GM19372 (cell line): ENCODE data around the gene AGMO.

ENCODE experiments used
- ATAC-seq: cut with Tn5 transposase; IDR thresholded peaks from one replicate; pipeline ENCODE4 v1.9.1; 2021; ENCODE audit warnings: mild to moderate bottlenecking, low read depth, moderate library complexity; ENCODE audit not compliant: unreplicated experiment

The AGMO gene

DNA sequence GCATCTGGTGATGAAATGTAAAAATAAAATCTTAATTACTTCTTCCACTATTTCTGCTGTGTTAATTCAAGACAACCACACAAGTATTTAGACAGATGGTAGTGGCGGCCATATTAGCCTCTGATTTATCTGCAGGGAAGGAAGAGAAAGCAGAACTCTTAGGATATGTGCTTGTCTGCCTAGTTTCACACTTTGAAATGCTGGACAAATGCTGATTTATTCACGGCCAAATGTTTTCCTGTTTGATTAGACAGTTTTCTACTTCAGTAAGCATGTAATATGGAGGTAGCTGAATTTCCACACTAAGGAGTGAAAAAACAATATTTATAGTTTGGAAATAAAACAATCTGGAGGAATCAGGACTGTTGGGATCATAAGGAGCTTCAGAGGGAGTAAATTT, 158.1 kb downstream of the AGMO start:
- ATAC-seq: no peak

DNA sequence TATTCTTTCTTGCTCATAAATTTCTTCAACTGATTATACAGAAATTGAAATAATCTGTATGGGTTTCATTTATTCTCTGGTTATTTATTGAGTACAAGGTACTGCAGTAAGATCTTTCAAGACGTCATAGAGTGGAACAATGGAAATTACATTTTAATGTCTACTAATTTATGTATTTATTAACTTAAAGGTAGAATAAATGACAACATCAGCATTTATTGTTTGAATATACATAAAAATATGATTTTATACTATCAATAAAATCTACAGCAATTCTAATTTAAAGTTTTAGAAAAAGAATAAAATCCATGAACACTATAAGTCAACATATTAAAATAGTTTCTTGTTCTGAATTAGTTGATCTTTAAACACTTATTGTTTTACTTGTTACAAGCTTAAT, 158.5 kb downstream of the AGMO start:
- no peak for ATAC-seq

- ATAC-seq: no peak
These were observed 159.2 kb downstream of the AGMO start for GRCh38 chr7:15402436-15403136.

DNA sequence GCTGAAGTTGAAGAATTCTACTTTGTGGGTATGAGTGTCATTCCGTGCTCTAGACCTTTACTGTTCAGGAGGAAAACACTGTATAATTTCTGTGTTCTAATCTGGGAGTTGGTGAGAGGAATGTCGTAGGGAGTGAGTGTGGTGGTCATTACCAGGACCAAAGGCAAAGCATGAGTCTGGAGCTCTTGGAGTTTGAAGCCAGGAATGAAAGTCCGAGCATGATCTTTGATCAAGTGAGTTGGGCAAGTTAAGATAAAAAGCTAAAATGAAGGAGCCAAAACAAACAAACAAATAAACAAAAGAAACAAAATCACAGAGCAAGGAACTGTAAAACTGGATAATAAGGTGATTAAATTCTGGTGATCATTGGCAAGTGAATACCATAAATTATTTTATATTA, 161.4 kb downstream of the AGMO start:
- ATAC-seq: no peak

DNA sequence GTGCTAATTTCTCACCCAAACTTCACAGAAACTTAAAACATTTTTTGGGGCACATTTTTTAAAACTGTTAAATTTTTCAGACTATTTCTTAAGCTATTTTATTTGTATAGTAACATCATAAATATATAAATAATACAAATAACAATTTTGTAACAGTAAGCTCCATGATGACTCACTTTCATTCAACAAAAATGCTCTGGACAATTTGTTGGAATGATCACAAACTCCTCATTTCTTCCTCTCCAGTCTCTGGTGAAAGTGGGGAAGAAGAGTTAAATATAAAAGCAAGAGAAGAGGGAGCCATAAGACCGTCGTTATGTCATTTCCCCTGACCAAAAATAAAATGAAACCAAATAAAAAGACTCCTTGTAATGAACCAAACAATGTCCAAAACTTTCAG, 162.4 kb downstream of the AGMO start:
- ATAC-seq: no peak

- no peak for ATAC-seq
These were observed 163.7 kb downstream of the AGMO start for GRCh38 chr7:15397922-15398760.

DNA sequence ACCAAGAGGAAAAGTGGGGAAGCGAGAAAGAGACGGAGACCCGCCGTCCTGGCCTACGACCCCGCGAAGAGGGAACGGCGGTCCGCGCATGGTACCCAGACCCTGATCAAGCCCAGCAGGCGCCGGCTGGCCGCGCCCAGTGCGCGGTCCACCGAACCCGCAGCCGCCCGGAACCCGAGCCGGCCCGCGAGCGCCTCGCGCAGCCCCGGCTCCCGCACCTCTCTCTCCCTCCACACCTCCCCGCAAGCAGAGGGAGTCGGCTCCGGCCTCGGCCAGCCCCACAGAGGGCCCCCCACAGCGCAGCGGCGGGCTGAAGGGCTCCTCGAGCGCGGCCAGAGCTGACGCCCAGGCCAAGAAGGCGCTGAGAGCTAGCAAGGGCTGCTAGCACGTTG, 164.7 kb downstream of the AGMO start:
- no peak for ATAC-seq

GRCh38 chr7:15396210-15397158, 165.3 kb downstream of the AGMO start:
- ATAC-seq: no peak

- no peak for ATAC-seq
These were observed 172.7 kb downstream of the AGMO start for GRCh38 chr7:15389073-15389472.

DNA sequence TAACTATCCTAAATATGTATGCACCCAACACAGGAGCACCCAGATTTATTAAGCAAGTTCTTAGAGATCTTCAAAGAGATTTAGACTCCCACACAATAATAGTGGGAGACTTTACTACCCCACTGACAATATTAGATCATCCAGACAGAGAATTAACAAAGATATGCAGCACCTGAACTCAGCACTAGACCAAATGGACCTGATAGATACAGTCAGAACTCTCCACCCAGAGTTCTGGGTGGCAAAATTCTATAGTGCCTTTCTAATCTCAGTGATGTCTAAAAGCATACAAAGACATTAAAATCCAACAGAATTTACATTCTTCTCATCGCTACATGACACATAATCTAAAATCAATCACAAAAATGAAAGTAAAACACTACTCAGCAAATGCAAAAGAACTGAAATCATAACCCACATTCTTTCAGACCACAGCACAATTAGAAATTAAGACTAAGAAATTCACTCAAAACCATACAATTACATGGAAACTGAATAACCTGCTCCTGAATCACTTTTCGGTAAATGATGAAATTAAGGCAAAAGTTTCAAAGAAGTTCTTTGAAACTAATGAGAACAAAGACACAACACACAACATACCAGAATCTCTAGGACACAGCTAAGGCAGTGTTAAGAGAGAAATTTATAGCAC, 183.2 kb downstream of the AGMO start:
- no peak for ATAC-seq

DNA sequence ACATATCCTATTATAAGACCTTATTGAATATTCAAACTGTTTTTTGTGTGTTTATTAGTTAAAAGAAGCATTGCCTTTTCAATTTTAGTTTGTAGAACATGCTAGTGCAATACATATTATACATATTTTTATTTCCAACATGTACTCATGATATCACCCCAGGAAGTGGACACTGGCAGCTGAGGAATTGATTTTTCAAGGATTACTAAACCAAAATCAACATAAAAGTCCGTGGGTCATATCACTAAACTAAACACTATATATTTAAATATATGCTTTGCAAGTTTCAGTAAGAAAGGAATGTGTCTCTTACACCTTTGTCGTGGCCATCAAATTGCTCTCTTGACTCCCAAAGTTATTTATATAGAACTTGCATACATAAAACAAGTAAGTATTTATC, 185.2 kb downstream of the AGMO start:
- no peak for ATAC-seq

DNA sequence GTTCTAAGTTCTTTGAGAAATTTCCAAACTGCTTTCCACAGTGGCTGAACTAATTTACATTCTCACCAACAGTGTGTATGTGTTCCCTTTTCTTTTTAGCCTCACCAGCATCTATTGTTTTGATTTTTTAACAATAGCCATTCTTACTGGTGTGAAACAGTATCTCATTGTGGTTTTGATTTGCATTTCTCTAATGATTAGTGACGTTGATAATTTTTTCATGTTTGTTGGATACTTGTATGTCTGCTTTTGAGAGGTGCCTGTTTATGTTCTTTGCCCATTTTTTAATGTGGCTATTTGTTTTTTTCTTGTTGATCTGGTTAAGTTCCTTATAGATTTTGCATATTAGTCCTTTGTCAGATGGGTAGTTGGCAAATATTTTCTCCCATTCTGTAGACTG, 191.4 kb downstream of the AGMO start:
- no peak for ATAC-seq

DNA sequence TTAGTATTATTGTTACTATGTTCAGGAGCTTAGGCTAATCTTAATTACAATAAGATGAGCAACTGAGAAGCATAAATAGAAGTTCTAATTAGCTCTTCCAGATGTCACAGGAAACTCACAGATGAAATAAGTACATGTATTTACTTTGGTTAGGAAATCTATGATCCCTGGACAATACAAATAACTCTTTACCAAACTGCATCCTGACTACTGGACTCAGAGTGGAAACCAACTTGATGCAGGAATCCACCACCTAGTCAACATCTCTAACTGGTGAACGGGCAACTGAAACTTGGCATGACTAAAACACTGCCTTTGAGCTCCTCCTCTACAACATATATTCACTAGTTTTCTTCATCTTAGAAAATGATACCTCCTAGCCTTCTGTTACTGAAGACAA, 193.2 kb downstream of the AGMO start:
- ATAC-seq: no peak

- ATAC-seq: no peak
These were observed 193.9 kb downstream of the AGMO start for GRCh38 chr7:15367897-15368296.

DNA sequence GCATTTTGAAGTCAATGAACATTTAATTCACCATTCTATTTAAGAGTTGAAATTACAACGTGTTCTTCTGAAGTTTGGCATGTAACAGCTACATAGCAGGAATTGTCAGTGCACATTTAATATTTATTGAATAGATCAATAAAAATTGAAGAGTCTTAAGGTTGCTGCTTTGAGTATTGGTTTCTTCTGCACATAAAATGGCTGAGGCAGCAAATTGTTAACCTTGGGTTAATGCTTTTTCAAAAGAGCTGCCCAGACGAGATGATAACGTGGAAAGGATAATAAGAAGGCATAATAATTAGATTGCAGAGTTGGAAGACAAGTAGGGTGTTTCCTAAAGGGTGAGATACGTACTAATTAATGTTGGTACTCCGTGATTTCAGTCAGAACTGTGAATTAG, 203.7 kb downstream of the AGMO start:
- ATAC-seq: no peak

- ATAC-seq: no peak
These were observed 209.2 kb downstream of the AGMO start for GRCh38 chr7:15352421-15353206.

GRCh38 chr7:15345216-15345615, 216.6 kb downstream of the AGMO start:
- no peak for ATAC-seq

GRCh38 chr7:15341817-15342216, 220.0 kb downstream of the AGMO start:
- ATAC-seq: no peak

GRCh38 chr7:15336146-15336545, 225.7 kb downstream of the AGMO start:
- no peak for ATAC-seq

DNA sequence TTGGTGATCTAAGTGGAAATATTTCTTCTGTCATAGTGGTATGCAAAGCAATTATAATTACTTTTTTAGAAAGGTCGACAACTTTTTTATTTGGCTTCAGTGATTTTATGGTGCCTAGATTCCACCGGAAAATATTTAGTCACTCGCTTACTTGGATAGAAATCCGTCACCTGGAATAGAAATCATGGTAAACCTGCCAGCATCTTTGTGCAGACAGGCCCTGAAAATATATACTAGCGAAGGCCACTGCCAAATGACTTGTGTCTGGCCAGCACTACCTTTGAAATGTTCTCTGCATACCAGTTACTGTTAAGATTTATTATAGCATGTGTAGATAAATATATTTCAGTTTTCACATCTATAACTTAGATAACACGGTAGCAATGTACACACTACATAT, 226.4 kb downstream of the AGMO start:
- ATAC-seq: no peak
